HK-2 (cell line): Measurements from ENCODE around the gene NUP133.
A peak's percentile ranks its signal among the peaks of the same experiment; 100 is the strongest.
"Not testable (repeated sequence)": the region's sequence is repeated elsewhere in the genome, so short reads cannot be mapped to it uniquely, and the experiment has no call there.

ENCODE experiments used
- DNase-seq: peaks from one replicate; pipeline ENCODE4 v3.0.0-alpha.2; 2018; ENCODE audit not compliant: unreplicated experiment

Gene NUP133

GRCh38 chr1:229418586-229418985 lies 89.6 kb downstream of the NUP133 start:
- not testable (repeated sequence) for DNase-seq

GRCh38 chr1:229412810-229413209 lies 95.3 kb downstream of the NUP133 start:
- not testable (repeated sequence) for DNase-seq

GRCh38 chr1:229412056-229412455 lies 96.1 kb downstream of the NUP133 start:
- DNase-seq = no peak

- DNase-seq = no peak
Observed at GRCh38 chr1:229411434-229412055, 96.6 kb downstream of the NUP133 start.

DNA sequence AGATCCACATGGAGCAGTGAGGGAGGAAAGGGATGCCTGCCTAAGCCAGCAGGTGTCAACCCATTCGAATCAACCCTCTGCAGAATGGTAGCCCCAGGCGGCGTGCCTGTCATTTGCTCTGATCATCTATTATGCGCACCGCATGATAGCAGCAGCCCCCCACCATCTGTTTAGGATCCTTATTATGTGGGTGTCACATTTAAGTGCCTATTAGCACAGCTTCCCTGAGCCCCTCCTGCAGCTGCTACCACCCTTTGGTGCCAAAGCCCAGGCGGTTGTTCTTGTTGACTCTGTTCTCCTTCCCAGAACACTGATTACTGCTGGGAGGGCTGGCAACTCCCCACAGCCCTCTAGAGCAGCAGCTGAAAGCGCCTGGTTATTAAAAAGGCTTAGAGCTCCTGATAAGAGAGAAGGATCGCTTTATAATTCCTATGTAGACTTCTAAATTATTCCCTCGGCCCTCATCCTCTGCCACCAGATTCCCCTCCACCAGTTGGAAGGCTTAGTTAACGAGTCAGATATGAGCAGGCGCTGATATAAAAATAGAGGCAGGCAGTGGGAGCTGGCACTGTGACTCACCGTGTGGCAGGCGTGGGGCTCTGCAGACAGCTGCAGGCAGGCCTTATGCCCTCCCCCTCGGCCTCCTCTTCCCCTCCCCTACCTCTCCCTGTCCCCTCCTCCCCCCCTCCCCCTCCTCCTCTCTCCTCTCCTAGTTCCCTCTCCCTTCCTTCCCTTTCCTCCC lies 97.3 kb downstream of the NUP133 start:
- DNase-seq = peak; percentile 68

DNA sequence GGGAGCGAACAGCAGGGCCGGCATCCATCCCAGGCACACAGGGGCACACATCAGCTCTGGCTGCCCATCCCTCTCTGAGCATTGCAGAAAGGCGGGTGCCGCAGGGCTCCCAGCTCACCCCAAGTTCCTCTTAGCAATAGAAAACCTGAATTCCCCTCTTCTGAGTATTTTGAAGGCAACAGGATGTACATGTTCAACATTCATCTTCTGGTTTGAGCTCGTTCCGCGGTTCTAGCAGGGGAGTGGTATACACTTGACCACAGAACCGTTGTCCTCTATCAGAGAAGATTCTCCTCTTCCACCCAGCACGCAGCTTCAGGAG lies 97.8 kb downstream of the NUP133 start:
- no peak for DNase-seq

DNA sequence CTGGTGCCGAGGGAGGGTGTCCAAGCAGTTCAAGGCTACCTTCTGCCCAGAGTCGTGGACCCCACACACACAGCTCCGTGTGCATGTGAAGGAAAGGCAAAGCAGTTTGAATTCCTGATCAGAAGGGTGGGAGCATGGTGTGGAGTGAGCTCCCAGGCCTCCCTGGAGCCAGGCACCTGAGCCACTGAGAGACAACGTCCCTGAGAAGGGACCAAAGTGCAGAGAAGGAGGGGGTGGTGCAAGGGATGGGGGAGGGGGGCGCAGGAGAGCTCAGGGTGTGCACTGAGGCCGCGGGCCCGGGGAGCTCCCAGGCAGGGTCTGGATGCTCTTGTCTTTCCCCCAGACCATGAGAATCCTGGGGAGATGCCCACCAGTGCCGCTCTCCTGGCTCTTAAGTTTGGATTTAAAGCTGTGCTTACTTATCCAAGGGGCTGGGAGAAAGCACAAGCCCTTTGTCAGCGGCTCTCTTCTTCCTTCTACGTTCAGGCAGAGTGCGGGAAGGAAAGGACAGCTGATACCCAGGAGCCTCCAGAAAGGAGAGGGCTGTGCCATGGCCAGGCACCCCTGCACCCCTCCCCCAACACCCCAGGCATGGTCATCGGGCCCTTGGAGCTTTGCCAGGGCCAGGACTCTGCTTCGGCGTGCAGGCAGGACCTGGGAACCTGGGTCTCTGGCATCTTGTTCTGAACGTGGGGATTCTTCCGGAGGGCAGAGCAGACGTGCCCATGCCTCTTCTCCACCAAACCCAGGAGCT lies 98.3 kb downstream of the NUP133 start:
- no peak for DNase-seq

GRCh38 chr1:229408458-229409037 lies 99.6 kb downstream of the NUP133 start:
- no peak for DNase-seq

- DNase-seq = no peak
Observed at GRCh38 chr1:229407206-229408026, 100.7 kb downstream of the NUP133 start.

DNA sequence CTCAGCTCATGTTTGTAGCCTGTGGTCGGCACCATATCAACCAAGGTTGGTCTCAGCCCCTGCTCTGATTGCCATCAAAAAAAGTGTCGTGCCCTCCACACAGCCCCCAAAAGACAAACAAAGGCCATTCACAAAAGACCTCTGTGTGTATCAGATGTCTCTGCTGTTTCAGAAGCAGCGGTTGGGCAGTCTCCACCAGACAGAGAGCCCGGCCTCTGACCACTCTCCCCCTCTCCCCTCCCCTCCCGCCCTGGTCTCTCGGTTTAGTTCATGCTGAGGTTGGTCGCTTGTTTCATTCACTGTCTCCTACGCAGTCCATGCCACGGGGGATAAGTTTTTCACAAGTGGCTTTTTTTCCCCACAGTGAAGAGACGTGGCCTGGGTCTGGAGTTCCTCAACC lies 101.3 kb downstream of the NUP133 start:
- no peak for DNase-seq

DNA sequence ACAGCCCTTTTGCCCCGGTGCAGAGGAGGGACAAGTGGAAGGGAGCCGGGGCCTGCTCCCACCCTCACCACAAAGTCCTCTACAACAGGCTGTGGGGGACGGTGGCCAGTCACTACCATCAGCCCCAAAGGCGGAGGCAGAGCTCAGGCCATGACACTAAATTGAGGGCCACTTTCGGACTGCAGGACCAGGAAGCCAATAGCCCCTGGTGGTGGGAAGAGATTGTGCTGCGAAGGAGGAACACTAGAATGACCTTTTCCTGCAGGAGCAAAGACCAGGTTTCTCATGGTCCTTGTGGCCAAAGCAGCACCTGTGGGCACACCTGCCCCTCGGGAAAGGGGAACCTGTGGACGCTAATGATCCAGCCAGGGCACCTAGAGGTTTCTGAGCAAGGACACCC lies 104.6 kb downstream of the NUP133 start:
- DNase-seq = no peak

DNA sequence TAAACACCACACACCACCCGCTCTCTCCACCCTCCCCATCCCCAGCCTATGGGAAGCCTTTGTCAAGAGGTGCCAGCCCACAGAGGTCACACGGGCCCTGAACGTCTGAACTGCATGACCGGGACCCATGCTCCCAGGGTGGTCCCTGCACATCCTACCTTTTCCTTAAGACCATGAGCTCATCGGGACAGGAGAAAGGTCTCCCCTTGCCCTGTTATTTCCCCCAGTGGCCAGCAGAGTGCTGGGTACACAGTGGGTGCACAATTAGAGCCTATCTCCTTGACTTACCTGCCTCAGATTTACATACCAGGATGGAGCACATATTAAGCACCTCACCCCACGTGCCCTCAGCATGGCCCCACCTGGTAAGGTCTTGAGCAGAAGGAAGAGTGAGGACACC lies 105.1 kb downstream of the NUP133 start:
- DNase-seq = no peak

DNA sequence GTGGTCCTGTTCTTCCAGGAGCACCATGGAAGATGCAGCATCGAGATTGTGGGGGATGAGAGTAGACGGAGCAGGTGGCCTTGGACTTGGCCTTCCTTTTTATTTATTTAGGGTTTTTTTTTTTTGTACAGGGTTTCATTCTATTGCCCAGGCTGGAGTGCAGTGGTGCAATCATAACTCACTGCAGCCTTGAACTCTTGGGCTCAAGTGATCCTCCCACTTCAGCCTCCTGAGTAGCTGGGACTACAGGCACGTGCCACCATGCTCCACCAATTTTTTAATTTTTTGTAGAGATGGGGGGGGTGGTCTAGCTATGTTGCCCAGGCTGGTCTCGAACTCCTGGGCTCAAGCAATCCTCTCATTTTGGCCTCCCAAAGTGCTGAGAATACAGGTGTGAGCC lies 105.8 kb downstream of the NUP133 start:
- DNase-seq = not testable (repeated sequence)

DNA sequence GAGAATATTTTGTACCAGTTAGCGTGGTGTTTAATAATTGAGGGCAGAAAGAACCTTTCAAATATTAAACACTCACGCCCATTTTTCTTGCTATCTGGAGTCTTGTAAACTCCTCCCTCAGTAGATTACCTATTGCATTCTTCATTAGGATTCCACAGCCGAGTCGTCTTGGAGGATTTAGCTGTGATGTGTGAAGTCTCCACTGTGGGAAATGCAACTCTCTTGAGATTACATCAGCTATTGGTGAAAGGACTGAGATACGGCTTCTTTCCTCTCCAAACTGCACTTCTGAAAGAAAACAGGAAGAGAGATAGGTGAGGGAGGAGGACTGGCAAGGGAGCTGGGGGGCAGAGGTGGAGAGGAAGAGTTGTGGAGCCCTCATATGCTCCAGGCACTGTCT lies 110.4 kb downstream of the NUP133 start:
- no peak for DNase-seq

DNA sequence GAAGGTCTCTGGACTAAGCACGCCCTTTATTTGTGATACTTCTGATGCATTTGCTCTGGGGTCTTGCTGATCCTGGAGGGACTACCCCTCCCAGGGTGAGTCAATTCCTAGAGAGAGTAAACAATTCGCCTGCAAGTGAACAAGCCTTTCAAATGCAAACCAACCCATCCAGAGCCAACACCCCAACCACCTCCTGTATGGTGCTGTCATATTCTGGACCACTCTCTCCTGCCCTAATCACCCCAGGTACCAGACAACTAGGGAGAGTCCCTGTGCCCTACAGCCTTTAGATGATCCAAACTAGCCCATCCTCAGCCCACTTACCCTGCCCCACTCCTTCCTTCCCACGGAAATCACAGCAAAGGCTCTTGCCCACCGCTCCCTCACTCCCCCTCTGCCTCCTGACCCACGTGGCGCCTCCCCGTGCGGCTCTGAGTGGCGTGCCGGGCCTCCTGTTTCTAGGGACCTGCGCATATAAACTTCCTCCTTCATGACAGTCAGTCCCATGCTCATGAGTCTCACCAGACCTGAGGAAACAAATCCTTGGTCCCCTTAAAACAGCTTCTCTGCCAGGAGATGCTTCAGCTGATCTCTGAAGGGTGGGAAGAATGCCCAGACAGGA lies 111.4 kb downstream of the NUP133 start:
- DNase-seq = no peak

- DNase-seq = not testable (repeated sequence)
Observed at GRCh38 chr1:229394517-229394916, 113.6 kb downstream of the NUP133 start.

DNA sequence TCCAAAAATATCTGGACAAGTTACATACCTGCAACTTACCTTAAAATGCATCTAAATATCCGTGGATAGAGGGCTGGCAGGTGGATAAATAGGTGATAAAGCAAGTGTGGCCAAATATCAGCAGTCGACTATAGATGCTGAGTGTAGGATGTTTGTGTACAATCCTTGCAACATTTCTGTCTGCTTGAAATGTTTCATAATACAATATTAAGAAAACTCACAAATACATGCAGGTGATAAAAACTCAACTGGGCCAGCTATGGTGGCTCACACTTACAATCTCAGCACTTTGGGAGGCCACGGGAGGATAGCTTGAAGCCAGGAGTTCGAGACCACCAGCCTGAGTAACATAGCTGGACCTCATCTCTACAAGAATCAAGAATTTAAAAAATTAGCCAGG lies 115.2 kb downstream of the NUP133 start:
- no peak for DNase-seq
